G401.6 (cell line): ENCODE data around the gene CAB39.

Experiments
- FAIRE-seq: peaks from 2 replicates; lab custom pipeline; 2012; peaks lifted over from hg19 to GRCh38; lab: Jason Lieb, UNC

CAB39 gene

GRCh38 chr2:230758566-230759480, 46.2 kb downstream of the CAB39 start:
- FAIRE-seq: no peak

DNA sequence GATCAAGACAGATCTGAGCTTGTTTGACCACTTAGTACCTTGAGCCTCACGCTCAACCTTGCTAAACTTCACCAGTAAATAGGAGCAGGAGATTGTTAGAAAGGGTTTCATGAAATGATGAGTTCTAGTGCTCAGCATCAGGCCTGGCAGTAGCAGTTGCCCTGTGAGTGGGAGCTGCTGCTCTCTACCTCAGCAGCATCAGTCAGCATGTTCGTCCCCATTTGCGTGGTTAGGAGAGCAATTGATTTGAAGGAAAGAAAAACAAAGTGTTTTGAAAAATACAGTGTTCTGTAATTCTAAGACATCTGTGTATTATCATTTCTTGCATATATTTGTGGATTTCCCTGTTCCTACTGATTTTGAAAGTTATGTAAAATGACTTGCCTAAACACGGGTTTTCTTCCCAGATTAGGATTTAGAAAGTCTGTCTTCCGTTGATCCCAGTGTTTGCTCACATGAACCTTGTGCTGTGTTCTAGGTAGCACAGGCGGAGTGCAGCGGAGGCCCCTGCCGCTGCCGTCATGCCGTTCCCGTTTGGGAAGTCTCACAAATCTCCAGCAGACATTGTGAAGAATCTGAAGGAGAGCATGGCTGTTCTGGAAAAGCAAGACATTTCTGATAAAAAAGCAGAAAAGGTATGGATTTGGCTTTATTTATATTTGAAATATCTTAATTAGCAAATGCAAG, 47.0 kb downstream of the CAB39 start:
- FAIRE-seq: no peak

DNA sequence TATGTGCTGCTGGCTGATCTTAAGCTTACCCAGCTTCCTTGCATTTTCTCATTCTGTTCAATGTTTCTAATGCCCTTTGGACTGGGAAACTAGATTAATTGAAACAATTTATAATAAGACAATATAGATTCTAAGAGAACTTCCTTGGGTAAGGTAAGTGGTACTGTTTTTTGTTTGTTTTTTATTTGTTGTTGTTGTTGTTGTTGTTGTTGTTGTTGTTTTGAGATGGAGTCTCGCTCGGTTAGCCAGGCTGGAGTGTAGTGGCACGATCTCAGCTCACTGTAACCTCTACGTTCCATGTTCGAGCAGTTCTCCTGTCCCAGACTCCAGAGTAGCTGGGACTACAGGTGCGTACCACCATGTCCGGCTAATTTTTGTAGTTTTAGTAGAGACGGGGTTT, 49.1 kb downstream of the CAB39 start:
- FAIRE-seq: no peak

- no peak for FAIRE-seq
These were observed 49.8 kb downstream of the CAB39 start for GRCh38 chr2:230762317-230762896.

DNA sequence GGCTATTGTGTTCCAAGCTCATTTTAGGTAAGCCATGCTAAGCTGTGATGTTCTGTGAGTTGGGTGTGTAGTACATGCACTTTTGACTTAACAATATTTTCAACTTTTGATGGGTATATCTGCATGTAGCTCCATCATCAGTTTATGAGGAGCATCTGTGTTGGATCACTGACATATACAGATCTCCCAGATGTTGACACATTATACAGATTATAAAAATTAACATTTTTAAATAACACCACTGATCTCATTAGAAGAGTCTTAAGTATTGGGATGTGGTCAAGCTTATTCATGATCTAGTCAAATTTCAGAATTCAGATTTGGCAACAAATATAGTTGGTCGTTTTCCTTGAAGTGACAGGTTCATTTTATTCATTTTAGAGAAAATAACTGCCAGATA, 51.7 kb downstream of the CAB39 start:
- no peak for FAIRE-seq

GRCh38 chr2:230765611-230766300, 53.1 kb downstream of the CAB39 start:
- FAIRE-seq: no peak

DNA sequence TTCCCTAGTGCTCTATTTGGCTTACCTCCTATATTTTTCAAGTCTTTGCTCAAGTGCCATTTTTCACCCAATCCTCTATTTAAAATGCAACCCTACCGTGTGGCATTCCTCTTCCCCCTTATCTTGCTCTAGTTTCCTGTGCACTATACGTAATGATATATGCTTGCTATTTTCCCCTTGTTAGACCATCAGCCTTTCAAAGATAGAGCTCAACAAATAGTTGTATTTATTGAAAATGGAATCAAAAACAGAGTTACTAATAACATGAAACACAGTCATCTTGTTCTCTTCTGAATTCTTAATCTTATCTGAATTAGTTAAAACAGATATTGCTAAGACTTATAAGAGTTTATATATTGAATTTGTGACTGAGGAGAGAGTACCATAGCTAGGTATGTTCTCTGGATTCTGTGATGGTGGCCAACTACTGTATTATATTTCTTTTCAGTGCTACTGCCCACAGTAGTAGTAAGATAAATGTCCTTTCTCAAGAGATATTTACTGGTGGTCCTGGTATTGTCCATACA, 55.3 kb downstream of the CAB39 start:
- no peak for FAIRE-seq

- no peak for FAIRE-seq
These were observed 58.2 kb downstream of the CAB39 start for GRCh38 chr2:230770804-230771203.

DNA sequence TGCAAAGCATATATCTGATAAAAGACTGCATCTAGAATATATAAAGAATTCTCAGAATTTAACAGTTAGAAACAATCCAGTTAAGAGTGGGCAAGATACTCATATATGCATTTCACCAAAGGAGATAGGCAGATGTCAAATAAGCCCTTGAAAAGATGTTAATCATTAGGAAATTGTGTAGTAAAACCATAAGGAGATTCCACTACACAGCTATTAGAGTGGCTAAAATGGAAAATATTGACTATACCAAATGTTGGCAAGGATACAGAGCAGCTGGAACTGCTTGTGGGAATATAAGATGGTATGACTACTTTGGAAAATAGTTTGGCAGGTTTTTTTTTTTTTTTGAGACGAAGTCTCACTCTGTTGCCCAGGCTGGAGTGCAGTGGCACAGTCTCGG, 59.5 kb downstream of the CAB39 start:
- FAIRE-seq: no peak

GRCh38 chr2:230773039-230773773, 60.6 kb downstream of the CAB39 start:
- no peak for FAIRE-seq

DNA sequence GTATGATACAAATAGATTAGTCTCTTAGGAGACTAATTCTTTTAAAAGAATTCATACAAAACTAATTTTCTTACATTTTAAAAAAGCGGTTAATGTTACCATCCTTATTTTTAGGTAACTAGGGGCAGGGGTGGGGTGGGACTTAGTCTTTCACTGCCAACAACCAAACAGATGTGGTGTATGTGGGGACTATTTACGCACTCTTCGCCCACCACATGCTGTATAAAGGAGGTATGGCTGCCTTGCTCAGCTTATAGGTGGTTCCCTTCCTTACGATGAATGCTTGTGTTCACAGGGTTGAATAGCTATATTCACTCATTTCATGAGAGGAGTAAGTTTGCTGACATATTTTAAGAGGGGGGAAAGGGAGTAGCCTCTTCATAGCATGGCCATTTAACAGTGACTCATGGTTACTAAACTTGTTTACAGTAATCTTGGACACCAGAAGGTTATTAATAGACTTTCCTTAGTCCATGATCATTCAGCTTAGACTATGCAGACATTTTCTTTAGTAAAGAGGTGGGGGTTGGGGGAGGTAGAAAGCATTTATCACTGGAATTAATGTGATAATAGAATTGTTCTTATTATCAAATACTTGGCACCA, 61.8 kb downstream of the CAB39 start:
- FAIRE-seq: no peak

GRCh38 chr2:230775737-230776136, 63.1 kb downstream of the CAB39 start:
- no peak for FAIRE-seq

DNA sequence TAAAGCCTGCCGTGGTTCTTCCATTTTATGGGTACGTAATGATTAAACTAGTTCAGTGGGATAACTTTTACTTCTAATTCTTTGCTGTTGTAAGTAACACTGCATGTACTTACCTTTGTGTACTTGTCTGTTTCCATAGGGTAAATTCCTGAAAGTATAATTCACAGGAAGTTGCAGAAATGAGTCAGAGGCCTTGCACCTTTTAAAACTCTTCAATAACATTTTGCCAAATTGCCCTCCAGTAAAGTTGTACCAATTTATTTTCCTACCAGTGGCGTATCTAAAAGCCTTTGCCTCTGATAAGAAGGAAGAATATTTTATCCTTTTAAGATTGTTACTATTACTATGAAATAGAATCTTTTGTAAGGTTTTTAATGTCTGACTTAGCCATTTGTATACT, 65.1 kb downstream of the CAB39 start:
- FAIRE-seq: no peak

- FAIRE-seq: no peak
These were observed 65.9 kb downstream of the CAB39 start for GRCh38 chr2:230778350-230779063.

DNA sequence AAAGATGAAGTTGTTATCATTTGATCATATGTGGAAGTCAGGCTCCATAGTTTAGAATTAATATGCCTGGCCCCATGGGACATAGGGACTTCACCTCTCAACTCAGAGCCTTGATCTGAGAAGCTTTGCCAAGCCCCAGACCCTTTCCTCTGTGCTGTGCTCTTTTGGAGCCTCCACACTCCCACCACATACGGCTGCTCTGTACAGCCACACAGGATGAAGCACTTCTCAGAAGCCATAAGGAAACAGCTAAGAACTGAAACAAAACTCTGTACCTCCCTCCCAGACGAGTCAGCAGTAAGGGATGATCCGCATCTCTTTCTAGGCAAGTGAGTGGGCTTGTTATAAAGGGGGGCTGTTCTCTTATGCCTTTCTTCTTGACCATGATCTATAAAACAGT, 66.5 kb downstream of the CAB39 start:
- FAIRE-seq: no peak

DNA sequence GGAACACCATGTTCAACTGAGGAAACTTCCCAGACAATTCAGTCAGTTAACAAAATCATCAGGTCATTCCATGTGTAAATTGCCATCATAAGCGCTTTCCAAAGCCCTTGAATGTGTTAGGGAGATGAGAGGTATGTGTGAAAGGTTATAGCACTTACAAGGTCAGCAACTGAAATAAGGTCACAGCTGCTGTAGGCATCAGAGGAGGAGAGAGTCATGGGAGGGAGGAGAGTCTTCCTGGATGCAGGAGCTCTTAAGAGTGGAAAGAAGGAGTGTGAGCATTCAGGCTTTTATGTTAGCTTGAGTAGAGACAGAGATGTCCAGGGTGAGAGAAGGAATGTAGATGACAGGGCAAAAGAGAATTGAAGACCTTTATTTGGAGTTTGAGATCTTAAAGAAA, 67.0 kb downstream of the CAB39 start:
- no peak for FAIRE-seq

GRCh38 chr2:230781130-230781797, 68.6 kb downstream of the CAB39 start:
- no peak for FAIRE-seq

DNA sequence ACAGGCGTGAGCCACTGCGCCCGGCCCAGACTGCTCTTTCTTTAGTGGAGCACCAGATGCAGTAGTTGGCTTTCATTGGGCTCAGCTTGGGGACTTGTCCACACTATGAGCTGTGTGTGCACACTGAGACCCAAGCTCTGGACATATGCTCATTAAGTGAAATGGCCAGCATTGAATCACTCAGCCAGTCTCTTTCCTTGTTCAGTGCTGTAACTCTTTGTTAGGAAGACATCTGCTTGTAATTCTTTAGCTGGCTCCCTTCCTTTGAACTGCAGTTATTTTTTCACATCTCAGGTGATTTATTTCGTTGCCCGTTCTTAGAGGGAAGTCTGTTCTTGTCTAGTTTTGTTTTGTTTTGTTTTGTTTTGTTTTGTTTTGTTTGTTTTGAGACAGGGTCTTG, 70.5 kb downstream of the CAB39 start:
- no peak for FAIRE-seq

DNA sequence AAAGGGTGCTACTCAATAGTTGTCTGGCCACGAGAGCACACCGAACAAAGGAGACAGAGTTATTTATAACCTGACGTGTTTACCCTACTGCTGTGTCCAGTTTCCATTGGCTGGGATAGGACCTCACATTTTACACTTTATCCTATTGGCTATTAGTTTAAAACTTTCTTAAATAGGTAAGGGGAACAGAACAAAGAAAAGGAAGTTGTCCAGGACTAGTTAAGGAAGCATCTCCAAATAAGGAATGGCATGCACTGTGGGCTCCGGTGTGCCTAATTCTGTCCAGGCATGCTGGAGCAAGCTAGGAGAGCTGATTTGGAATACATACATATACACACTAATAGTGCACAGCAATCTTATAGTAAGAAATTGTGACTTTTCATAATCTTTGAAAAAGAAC, 72.2 kb downstream of the CAB39 start:
- FAIRE-seq: no peak

DNA sequence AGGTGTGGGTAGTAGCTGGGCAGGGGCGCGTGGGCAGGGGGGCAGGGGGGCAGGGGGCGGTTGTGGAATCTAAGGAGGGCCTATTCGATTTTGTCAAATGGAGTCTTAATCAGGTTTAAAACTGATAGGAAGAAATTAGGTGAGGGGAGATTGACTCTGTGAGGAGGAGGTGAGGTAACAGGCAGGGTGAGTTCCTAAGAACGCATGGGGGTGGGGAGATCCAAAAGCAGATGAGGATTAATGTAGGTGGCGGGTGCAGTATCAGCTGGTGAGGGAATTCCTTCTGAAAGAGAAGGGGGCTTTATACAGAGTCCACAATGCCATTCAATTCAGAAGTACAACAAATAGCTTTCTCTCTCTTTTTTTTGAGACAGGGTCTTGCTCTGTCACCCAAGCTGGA, 72.7 kb downstream of the CAB39 start:
- FAIRE-seq: no peak
